Pancreas (tissue), 10 donors: ENCODE measurements around the gene QARS1. TPM values are rescaled to one million over a fixed set of nuclear protein-coding genes. Genes with fewer than 3 reads are reported as not detected.

Experiments
- ATAC-seq, 4 donors: fragments of 200-7000 bp; cut with Tn5 transposase; one replicate each; pipeline versions ENCODE4 v1.8.0 to v1.9.1; 2020; ENCODE audit warnings: mild to moderate bottlenecking in 4 of 4, moderate library complexity in 4 of 4
- DNase-seq, 6 donors: peaks; one replicate each; pipeline ENCODE4 v3.0.0-alpha.2; 2020
- FAIRE-seq: peaks from 2 replicates; lab custom pipeline; 2012; peaks lifted over from hg19 to GRCh38; lab: Jason Lieb, UNC
- H3K27ac ChIP-seq, 4 donors: fragments of 200-600 bp; sonication (generic); 1 replicate in 3 of 4; 2 replicates in 1 of 4; pipeline versions ENCODE4 v1.5.0 to v1.8.0; 2020
- H3K27me3 ChIP-seq, 4 donors: fragments of 200-600 bp; one replicate each; pipeline ENCODE4 v1.8.0; 2021
- H3K36me3 ChIP-seq, 3 donors: fragments of 200-600 bp; sonication (generic) in 1 of 3; one replicate each; pipeline versions ENCODE4 v1.5.0 to v1.8.0; 2020 to 2021
- H3K4me1 ChIP-seq, 3 donors: fragments of 200-600 bp; one replicate each; pipeline ENCODE4 v1.8.0; 2021
- H3K4me3 ChIP-seq, 4 donors: fragments of 200-600 bp; sonication (generic) in 2 of 4; one replicate each; pipeline versions ENCODE4 v1.5.0 to v1.8.0; 2020 to 2021
- H3K9me3 ChIP-seq, 4 donors: fragments of 200-600 bp; one replicate each; pipeline ENCODE4 v1.8.0; 2021
- WGBS, 2 donors: extraction: QIAGEN DNeasy Blood & Tissue Kit; methylation state at CpG; one replicate each; pipeline ENCODE4 v1.1.7; 2013; 5-methylcytosine and 5-hydroxymethylcytosine counted together
- intact Hi-C, 3 donors: fragments of 100-400 bp; cut with DNase I; formaldehyde crosslinking; loops; one replicate each; pipeline versions ENCODE4 v1.11.1 to v1.14.2; 2022
- polyA plus RNA-seq, 2 donors: library from polyadenylated mRNA; stranded (reverse); fragments of 200-250 nt; gene quantifications; one replicate each; pipeline ENCODE4 v1.2.3, GENCODE V29; 2013
- total RNA-seq, 6 donors: library from RNA; stranded (reverse); fragmentation: NEBNext Ultra II Directional in 4 of 6; extraction: Animal tissue kit (Norgen Biotek cat#: 25700) in 4 of 6; gene quantifications; one replicate each; pipeline versions ENCODE4 v1.2.1 to v1.2.4, GENCODE V29; 2021 to 2023
- TF ChIP-seq, protein P1 (sequence below), 4 donors: fragments of 200-600 bp; sonication (generic) in 3 of 4; IDR thresholded peaks; one replicate each; pipeline versions ENCODE4 v1.5.0 to v1.8.0; 2021; ENCODE audit warnings: antibody characterized with exemption in 4 of 4
- donor health status: healthy with polysubstance abuse.
- donor health status: DM: no; HTN: no; CAD: no; lungs with moderate emphysema.
- donor health status: DM: no; HTN: no; CAD: no.
- donor health status: control.
- donor health status: control.
- donor health status: Bipolar disorder and iron deficiency.
- donor health status: DM: yes; HTN: yes; CAD: no.
- donor health status: DM: no; HTN: no; CAD: no.
- donor health status: DM: no; HTN: no; CAD: no.
- donor health status: DM: yes; HTN: yes; CAD: no.

The QARS1 gene
- total and polyA plus RNA-seq, 8 donors: 82.0 to 213 (median 139) TPM

DNA sequence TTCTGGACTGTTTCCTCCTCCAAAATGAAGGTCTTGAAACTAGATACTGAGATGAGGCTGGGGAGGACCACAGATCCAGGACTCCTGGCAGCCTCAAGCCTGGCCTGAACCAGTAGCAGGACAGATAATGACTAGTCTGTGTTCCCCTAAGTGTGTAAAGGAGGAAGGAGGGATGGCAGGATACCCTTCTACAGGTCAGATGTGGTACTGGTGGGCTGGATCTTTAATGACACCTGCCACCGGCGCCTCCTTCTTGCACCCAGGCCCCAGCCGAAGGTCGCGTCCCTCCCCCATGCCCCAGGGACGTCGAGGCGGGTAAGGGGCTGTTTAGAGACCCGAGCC lies 15.5 kb upstream of the QARS1 start:
- Histone ChIP-seq H3K4me3 (peak overlapping the region; percentile 62 to 99 (median 98)), H3K9me3 (no peaks in the 10 kb centered on the region), H3K4me1 (peaks cover 6 to 8% (median 8%) of the 10 kb centered on the region in 3 donors), H3K36me3 (peaks cover 17 to 61% (median 30%) of the 10 kb centered on the region in 3 donors), H3K27me3 (no peaks in the 10 kb centered on the region), H3K27ac (peak overlapping the region; percentile 69 to 92 (median 88))
- peak in 2 of 4 donors; percentile 1 to 3 for ATAC-seq
- 0 to 1% methylated on average over 9 of the region's 9 CpGs for WGBS, 2 donors
- DNase-seq: no peak
- FAIRE-seq: no peak
- TF ChIP-seq, protein P1, sequence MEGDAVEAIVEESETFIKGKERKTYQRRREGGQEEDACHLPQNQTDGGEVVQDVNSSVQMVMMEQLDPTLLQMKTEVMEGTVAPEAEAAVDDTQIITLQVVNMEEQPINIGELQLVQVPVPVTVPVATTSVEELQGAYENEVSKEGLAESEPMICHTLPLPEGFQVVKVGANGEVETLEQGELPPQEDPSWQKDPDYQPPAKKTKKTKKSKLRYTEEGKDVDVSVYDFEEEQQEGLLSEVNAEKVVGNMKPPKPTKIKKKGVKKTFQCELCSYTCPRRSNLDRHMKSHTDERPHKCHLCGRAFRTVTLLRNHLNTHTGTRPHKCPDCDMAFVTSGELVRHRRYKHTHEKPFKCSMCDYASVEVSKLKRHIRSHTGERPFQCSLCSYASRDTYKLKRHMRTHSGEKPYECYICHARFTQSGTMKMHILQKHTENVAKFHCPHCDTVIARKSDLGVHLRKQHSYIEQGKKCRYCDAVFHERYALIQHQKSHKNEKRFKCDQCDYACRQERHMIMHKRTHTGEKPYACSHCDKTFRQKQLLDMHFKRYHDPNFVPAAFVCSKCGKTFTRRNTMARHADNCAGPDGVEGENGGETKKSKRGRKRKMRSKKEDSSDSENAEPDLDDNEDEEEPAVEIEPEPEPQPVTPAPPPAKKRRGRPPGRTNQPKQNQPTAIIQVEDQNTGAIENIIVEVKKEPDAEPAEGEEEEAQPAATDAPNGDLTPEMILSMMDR (IDR thresholded peaks at IDR 0.05): no peak
- intact Hi-C loops: no loop called here

DNA sequence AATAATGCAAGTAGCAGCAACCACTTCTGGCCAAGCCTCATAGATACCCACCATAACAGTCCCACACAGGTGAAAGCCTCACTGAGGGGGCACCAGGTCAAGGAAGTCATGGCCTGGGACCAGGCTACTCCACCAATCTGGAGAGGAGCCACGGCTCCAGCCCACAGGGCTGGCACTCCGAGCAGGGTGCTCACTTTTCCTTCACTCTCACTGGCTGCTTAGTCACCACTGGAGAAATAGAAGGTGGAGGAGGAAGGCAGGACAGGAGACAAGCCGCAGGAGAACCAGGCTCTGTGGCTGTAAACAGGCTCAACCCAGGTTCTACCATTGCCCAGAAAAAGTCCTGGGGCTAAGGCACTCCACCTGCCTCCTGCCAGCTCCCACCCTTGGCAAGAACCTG lies 14.9 kb upstream of the QARS1 start:
- FAIRE-seq: no peak
- H3K27me3 ChIP-seq: no peaks in the 10 kb centered on the region
- intact Hi-C loops: no loop called here
- no peaks in the 10 kb centered on the region for H3K9me3 ChIP-seq
- no peak for DNase-seq
- H3K4me3 ChIP-seq: peak overlapping the region in 2 of 4 donors; percentile 62 to 99
- peaks cover 16 to 61% (median 36%) of the 10 kb centered on the region in 3 donors for H3K36me3 ChIP-seq
- no peak for ATAC-seq
- peak overlapping the region in 1 of 4 donors; percentile 91 for H3K27ac ChIP-seq
- TF ChIP-seq, protein P1 (IDR thresholded peaks at IDR 0.05): no peak
- 41 to 50% methylated on average over 3 of the region's 3 CpGs for WGBS, 2 donors
- peaks cover 6 to 8% (median 8%) of the 10 kb centered on the region in 3 donors for H3K4me1 ChIP-seq

GRCh38 chr3:49119036-49119435 lies 14.5 kb upstream of the QARS1 start:
- FAIRE-seq (no peak), ATAC-seq (no peak), DNase-seq (no peak)
- intact Hi-C loops: no loop called here
- Histone ChIP-seq H3K27ac (no peak overlapping the region), H3K36me3 (peaks cover 19 to 61% (median 38%) of the 10 kb centered on the region in 3 donors), H3K27me3 (no peaks in the 10 kb centered on the region), H3K9me3 (no peaks in the 10 kb centered on the region), H3K4me1 (peaks cover 6 to 8% (median 8%) of the 10 kb centered on the region in 3 donors), H3K4me3 (no peak overlapping the region)
- WGBS, 2 donors: 56 to 68% methylated on average over 10 of the region's 10 CpGs
- TF ChIP-seq, protein P1 (IDR thresholded peaks at IDR 0.05): no peak

- WGBS, 2 donors: 85 to 88% methylated on average over 9 to 14 of the region's 14 CpGs
- DNase-seq (no peak), ATAC-seq (no peak), FAIRE-seq (no peak)
- no peaks in the 10 kb centered on the region for H3K4me1 ChIP-seq
- no peak overlapping the region for H3K4me3 ChIP-seq
- H3K27me3 ChIP-seq: no peaks in the 10 kb centered on the region
- no peak overlapping the region for H3K27ac ChIP-seq
- peaks cover 31 to 84% (median 72%) of the 10 kb centered on the region in 3 donors for H3K36me3 ChIP-seq
- H3K9me3 ChIP-seq: no peaks in the 10 kb centered on the region
- TF ChIP-seq, protein P1 (IDR thresholded peaks at IDR 0.05): no peak
- intact Hi-C loops: no loop called here
These were observed 7.7 kb upstream of the QARS1 start for GRCh38 chr3:49112262-49112661.

DNA sequence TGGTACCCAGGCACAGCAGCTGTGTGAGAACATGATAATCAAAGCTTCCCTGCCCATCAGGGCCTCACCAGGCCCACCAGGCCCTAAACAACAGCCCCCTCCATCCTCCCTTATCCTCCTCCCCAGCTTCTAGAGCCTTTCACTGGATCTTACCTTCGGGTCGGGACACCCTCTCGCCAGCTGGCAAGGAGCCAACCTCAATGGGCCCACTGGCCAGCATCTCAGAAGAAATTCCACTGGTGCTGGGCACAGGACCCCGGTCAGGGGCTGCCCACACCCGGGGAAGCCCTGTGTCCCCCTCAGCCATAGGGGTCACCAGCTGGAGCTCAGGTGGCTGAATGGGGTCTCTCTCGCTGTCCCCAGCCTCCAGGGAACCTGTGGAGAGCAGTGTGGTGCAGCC lies 6.8 kb upstream of the QARS1 start:
- no peaks in the 10 kb centered on the region for H3K27me3 ChIP-seq
- no peaks in the 10 kb centered on the region for H3K9me3 ChIP-seq
- FAIRE-seq: no peak
- no peak for DNase-seq
- no peak overlapping the region for H3K27ac ChIP-seq
- H3K4me1 ChIP-seq: no peaks in the 10 kb centered on the region
- TF ChIP-seq, protein P1 (IDR thresholded peaks at IDR 0.05): no peak
- intact Hi-C loops: no loop called here
- 66 to 71% methylated on average over 6 of the region's 6 CpGs for WGBS, 2 donors
- ATAC-seq: no peak
- peaks cover 22 to 75% (median 66%) of the 10 kb centered on the region in 3 donors for H3K36me3 ChIP-seq
- no peak overlapping the region for H3K4me3 ChIP-seq
